ENCODE measurements around the gene MAPK8IP1.

MAPK8IP1 gene

DNA sequence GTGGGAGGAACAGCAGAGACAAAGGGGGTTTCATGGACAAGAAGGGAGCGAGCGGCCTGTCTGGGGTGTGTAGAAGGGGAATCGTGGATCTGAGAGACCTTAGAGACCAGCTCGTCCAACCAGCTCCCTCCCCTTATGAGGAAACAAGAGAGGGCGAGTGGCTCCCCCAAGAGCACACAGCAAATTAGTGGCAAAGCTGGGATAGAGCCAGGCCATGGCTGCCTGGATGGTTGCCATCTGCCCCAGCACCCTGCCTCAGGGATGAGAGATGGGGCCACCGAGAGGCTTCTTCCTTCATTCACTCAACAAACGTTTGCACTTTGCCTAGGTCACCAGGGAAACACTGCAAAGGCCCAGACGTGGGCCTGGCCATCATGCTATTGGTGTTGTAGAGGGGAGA, 4.1 kb downstream of the MAPK8IP1 start:
- TF ChIP-seq REST (IDR thresholded peaks at IDR 0.05; ENCODE audit: insufficient replicate concordance, low read depth): no peak
- TF ChIP-seq POLR2AphosphoS5 (IDR thresholded peaks at IDR 0.05; ENCODE audit: low read depth): no peak
- TF ChIP-seq GABPA (IDR thresholded peaks at IDR 0.05; ENCODE audit: low read depth): no peak
- TF ChIP-seq, protein P1, sequence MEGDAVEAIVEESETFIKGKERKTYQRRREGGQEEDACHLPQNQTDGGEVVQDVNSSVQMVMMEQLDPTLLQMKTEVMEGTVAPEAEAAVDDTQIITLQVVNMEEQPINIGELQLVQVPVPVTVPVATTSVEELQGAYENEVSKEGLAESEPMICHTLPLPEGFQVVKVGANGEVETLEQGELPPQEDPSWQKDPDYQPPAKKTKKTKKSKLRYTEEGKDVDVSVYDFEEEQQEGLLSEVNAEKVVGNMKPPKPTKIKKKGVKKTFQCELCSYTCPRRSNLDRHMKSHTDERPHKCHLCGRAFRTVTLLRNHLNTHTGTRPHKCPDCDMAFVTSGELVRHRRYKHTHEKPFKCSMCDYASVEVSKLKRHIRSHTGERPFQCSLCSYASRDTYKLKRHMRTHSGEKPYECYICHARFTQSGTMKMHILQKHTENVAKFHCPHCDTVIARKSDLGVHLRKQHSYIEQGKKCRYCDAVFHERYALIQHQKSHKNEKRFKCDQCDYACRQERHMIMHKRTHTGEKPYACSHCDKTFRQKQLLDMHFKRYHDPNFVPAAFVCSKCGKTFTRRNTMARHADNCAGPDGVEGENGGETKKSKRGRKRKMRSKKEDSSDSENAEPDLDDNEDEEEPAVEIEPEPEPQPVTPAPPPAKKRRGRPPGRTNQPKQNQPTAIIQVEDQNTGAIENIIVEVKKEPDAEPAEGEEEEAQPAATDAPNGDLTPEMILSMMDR (IDR thresholded peaks at IDR 0.05; ENCODE audit: insufficient read depth, low read length): no peak
- TF ChIP-seq SPI1 (IDR thresholded peaks at IDR 0.05; ENCODE audit: borderline replicate concordance, low read depth): no peak
- no peak overlapping the region for H3K27ac ChIP-seq (replicated peaks)
- H3K4me3 ChIP-seq (replicated peaks; ENCODE audit: insufficient read depth, low read length): no peak overlapping the region
- no peak for DNase-seq (ENCODE audit: low read depth in 1 of 2, low spot score in 1 of 2)
- H3K27me3 ChIP-seq (ENCODE audit: insufficient read depth, poor library complexity, severe bottlenecking): no peaks in the 10 kb centered on the region

- TF ChIP-seq REST (IDR thresholded peaks at IDR 0.05; ENCODE audit: insufficient replicate concordance, low read depth) (no peak), GABPA (IDR thresholded peaks at IDR 0.05; ENCODE audit: low read depth) (no peak), POLR2AphosphoS5 (IDR thresholded peaks at IDR 0.05; ENCODE audit: low read depth) (no peak), SPI1 (IDR thresholded peaks at IDR 0.05; ENCODE audit: borderline replicate concordance, low read depth) (no peak)
- TF ChIP-seq, protein P1 (IDR thresholded peaks at IDR 0.05; ENCODE audit: insufficient read depth, low read length): no peak
These were observed 4.5 kb downstream of the MAPK8IP1 start for GRCh38 chr11:45889966-45890365.

DNA sequence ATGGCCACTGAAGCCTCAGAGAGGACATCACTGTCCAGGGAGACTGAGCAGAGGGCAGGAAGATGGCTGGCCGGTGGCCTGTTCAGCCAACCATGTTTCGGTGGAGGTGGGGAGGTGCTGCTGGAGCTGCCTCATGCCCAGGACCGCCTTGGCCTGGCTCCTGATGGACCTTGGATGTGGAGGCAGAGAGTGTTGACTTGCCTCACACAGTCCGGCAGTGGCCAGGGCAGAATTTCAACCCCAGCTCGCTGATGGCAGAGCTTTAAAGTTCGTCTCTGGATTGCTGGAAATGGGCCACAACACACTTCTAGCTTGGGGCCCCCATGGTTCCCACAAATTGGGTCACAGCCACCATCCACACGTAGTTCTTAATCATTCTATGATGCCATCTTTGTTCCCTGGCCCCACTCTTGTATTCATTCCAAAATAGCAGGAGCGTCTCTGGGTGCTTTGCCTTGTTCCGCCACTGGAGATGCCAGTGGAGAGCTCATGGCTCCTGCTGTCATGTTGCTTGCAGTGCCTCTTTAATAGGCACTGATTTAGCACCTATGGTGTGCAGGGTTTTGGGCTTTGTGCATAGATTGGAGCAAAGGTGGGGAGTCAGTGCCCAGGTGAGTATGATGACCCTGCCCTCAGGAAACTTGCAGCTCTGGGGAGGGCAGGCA, 5.6 kb downstream of the MAPK8IP1 start:
- H3K27me3 ChIP-seq (ENCODE audit: insufficient read depth, poor library complexity, severe bottlenecking): peaks cover 3% of the 10 kb centered on the region
- DNase-seq (ENCODE audit: low read depth in 1 of 2, low spot score in 1 of 2): no peak
- TF ChIP-seq GABPA (IDR thresholded peaks at IDR 0.05; ENCODE audit: low read depth) (no peak), REST (IDR thresholded peaks at IDR 0.05; ENCODE audit: insufficient replicate concordance, low read depth) (no peak), POLR2AphosphoS5 (IDR thresholded peaks at IDR 0.05; ENCODE audit: low read depth) (no peak), SPI1 (IDR thresholded peaks at IDR 0.05; ENCODE audit: borderline replicate concordance, low read depth) (no peak)
- TF ChIP-seq, protein P1 (IDR thresholded peaks at IDR 0.05; ENCODE audit: insufficient read depth, low read length): no peak
- no peak overlapping the region for H3K4me3 ChIP-seq (replicated peaks; ENCODE audit: insufficient read depth, low read length)
- H3K27ac ChIP-seq (replicated peaks): no peak overlapping the region

More at GRCh38 chr11:45889966-45890365, 4.5 kb downstream of the MAPK8IP1 start:
- Histone ChIP-seq H3K27ac (replicated peaks) (no peak overlapping the region), H3K4me3 (replicated peaks; ENCODE audit: insufficient read depth, low read length) (no peak overlapping the region), H3K27me3 (ENCODE audit: insufficient read depth, poor library complexity, severe bottlenecking) (no peaks in the 10 kb centered on the region)
- DNase-seq (ENCODE audit: low read depth in 1 of 2, low spot score in 1 of 2): no peak

Measured in HL-60 (cell line).